Heart left ventricle (tissue), 13 donors: ENCODE results near the gene CNP.

ENCODE experiments used
- CTCF ChIP-seq, 12 donors: fragments of 200-600 bp; sonication (generic) in 4 of 12; IDR thresholded peaks; one replicate each; pipeline versions ENCODE4 v1.5.0 to v1.8.0; 2018 to 2022; ENCODE audit warnings: antibody characterized with exemption in 12 of 12, mild to moderate bottlenecking in 5 of 12
- POLR2A ChIP-seq, 2 donors: fragments of 450-650 bp; IDR thresholded peaks; one replicate each; pipeline ENCODE4 v1.6.1; 2017; ENCODE audit warnings: antibody characterized with exemption in 2 of 2, mild to moderate bottlenecking in 2 of 2, moderate library complexity in 2 of 2
- donor health status: ischemic (EF 13 %, LVEDD 7.1; RV severe dilation, severe dysfunction).
- donor health status: DM: no; HTN: yes; CAD: no.
- donor health status: DM: no; HTN: no; CAD: no.
- donor health status: ischemic (EF 25% LVEDD 6.9; RV normal size, moderate dysfunction).
- donor health status: ischemic (EF 25% LVEDD 5.7; RV mildly dilated, moderate dysfunction).
- donor health status: ischemic (EF 35%, LVEDD 5.7; RV mildly dilated, moderate dysfunction).
- donor health status: nonischemic (EF 11% LVEDD 7.7; RV severe dilation, severe dysfunction).
- donor health status: DM: yes; HTN: yes; CAD: no.
- donor health status: PGD.
- donor health status: ischemic (EF 29% LVEDD 5.4; RV normal size, mild dysfunction).
- donor health status: nonischemic (EF 23%, LVEDD 6.1; RV moderate dilation, normal function).

- TF ChIP-seq CTCF (IDR thresholded peaks at IDR 0.05) (no peak), POLR2A (IDR thresholded peaks at IDR 0.05) (no peak)
These were observed 30.2 kb downstream of the CNP start for GRCh38 chr17:41996855-41997164.
